B cell (primary cell): ENCODE measurements around the gene RING1. TPM values are rescaled to one million over a fixed set of nuclear protein-coding genes. Genes with fewer than 3 reads are reported as not detected.
A peak's percentile ranks its signal among the peaks of the same experiment; 100 is the strongest.

Experiments
- ATAC-seq: fragments of 200-7000 bp; cut with Tn5 transposase; one replicate; pipeline ENCODE4 v1.10.0; 2021; ENCODE audit warnings: low read depth, mild to moderate bottlenecking, moderate number of reproducible peaks, moderate library complexity
- CTCF ChIA-PET: fragments of 350-600 bp; sonication (Branson Sonifier 250); formaldehyde crosslinking; loops from one replicate; lab custom pipeline; 2021; ENCODE audit warnings: antibody characterized with exemption, inconsistent platforms; lab: Charles Lee
- POLR2A ChIA-PET: fragments of 350-600 bp; sonication (Branson Sonifier 250); formaldehyde crosslinking; loops from one replicate; lab custom pipeline; 2021; ENCODE audit warnings: antibody characterized with exemption; lab: Charles Lee
- DNase-seq: peaks from one replicate; pipeline ENCODE4 v3.0.0; 2013
- H2AFZ ChIP-seq: 2 replicates; pipeline ENCODE4 v1.6.1; 2012; ENCODE audit warnings: mild to moderate bottlenecking, low read depth, low read length; ENCODE audit not compliant: insufficient read depth, poor library complexity, severe bottlenecking
- H3K27ac ChIP-seq, 2 donors: 1 replicate in 1 of 2; 2 replicates in 1 of 2; pipeline ENCODE4 v1.5.1; 2012 to 2013; ENCODE audit warnings: low read length in 2 of 2, mild to moderate bottlenecking in 2 of 2, moderate library complexity in 1 of 2
- H3K27me3 ChIP-seq, 4 experiments: fragments of 200-600 bp in 1 of 4; sonication (generic) in 1 of 4; replicated peaks in 1 of 4; 1 replicate in 2 of 4; 2 replicates in 2 of 4; pipeline versions ENCODE4 v1.6.1 to v1.7.0; 2013 to 2016; ENCODE audit warnings: low read length in 3 of 4, mild to moderate bottlenecking in 2 of 4, mixed read lengths in 1 of 4, moderate library complexity in 1 of 4; ENCODE audit not compliant: insufficient read depth in 4 of 4, control insufficient read depth in 3 of 4; ENCODE audit errors: control extremely low read depth in 1 of 4
- H3K36me3 ChIP-seq, 2 experiments: replicated peaks in 1 of 2; 1 replicate in 1 of 2; 2 replicates in 1 of 2; pipeline versions ENCODE4 v1.6.1 to v1.7.1; 2013; ENCODE audit warnings: low read length in 1 of 2; ENCODE audit not compliant: insufficient read depth in 2 of 2, control insufficient read depth in 1 of 2; ENCODE audit errors: control extremely low read depth in 1 of 2, extremely low read depth in 1 of 2
- H3K4me1 ChIP-seq, 2 donors: fragments of 200-600 bp in 1 of 2; sonication (generic) in 1 of 2; 1 replicate in 1 of 2; 2 replicates in 1 of 2; pipeline versions ENCODE4 v1.5.1 to v1.6.1; 2013 to 2017; ENCODE audit warnings: low read length in 2 of 2; ENCODE audit not compliant: control insufficient read depth in 2 of 2, insufficient read depth in 2 of 2
- H3K4me2 ChIP-seq: replicated peaks from 2 replicates; pipeline ENCODE3; 2012; ENCODE audit warnings: mild to moderate bottlenecking, low read depth, low read length; ENCODE audit not compliant: poor library complexity, severe bottlenecking
- H3K4me3 ChIP-seq, 5 experiments: fragments of 200-600 bp in 1 of 5; sonication (generic) in 1 of 5; 1 replicate in 3 of 5; 2 replicates in 2 of 5; pipeline versions ENCODE4 v1.5.1 to v1.7.0; 2011 to 2016; ENCODE audit warnings: low read length in 4 of 5, mild to moderate bottlenecking in 4 of 5, low read depth in 2 of 5, control low read depth in 1 of 5, moderate library complexity in 1 of 5; ENCODE audit not compliant: insufficient read depth in 1 of 5; ENCODE audit errors: control extremely low read depth in 1 of 5, extremely low read depth in 1 of 5
- H3K79me2 ChIP-seq: fragments of 200-600 bp; sonication (generic); one replicate; pipeline ENCODE4 v1.6.0; 2016; ENCODE audit warnings: low read length; ENCODE audit not compliant: control insufficient read depth, insufficient read depth
- H3K9ac ChIP-seq: fragments of 200-600 bp; sonication (generic); 2 replicates; pipeline ENCODE4 v1.6.1; 2017; ENCODE audit warnings: mild to moderate bottlenecking, low read length, moderate library complexity
- H3K9me3 ChIP-seq, 3 donors: one replicate each; pipeline versions ENCODE4 v1.6.1 to v1.7.1; 2013; ENCODE audit warnings: low read length in 2 of 3; ENCODE audit not compliant: control insufficient read depth in 2 of 3, insufficient read depth in 1 of 3; ENCODE audit errors: control extremely low read depth in 1 of 3
- H4K20me1 ChIP-seq: 2 replicates; pipeline ENCODE4 v1.6.0; 2012; ENCODE audit warnings: mild to moderate bottlenecking, low read length; ENCODE audit not compliant: insufficient read depth, control insufficient read depth, poor library complexity, severe bottlenecking
- H3K27ac Mint-ChIP-seq: one replicate; pipeline ENCODE4 v1.8.0; 2021; ENCODE audit warnings: mixed read lengths
- H3K27me3 Mint-ChIP-seq: one replicate; pipeline ENCODE4 v1.8.0; 2021; ENCODE audit warnings: mixed read lengths
- H3K4me1 Mint-ChIP-seq: one replicate; pipeline ENCODE4 v1.8.0; 2021; ENCODE audit warnings: mixed read lengths
- H3K4me3 Mint-ChIP-seq: one replicate; pipeline ENCODE4 v1.8.0; 2021; ENCODE audit warnings: mixed read lengths
- H3K9me3 Mint-ChIP-seq: one replicate; pipeline ENCODE4 v1.8.0; 2022; ENCODE audit warnings: mixed read lengths; ENCODE audit not compliant: insufficient read depth
- CTCF ChIP-seq: fragments of 200-600 bp; IDR thresholded peaks from one replicate; pipeline ENCODE4 v1.8.0; 2022; ENCODE audit warnings: antibody characterized with exemption, mild to moderate bottlenecking
- EZH2 ChIP-seq: IDR thresholded peaks from 2 replicates; pipeline ENCODE4 v1.6.1; 2012; ENCODE audit warnings: borderline replicate concordance, low read depth, mild to moderate bottlenecking, moderate library complexity, low read length; ENCODE audit not compliant: insufficient read depth, poor library complexity, severe bottlenecking
- WGBS: methylation state at CpG from one replicate; pipeline ENCODE4 v1.1.5; 2013; ENCODE audit warnings: missing lambda C conversion rate; ENCODE audit not compliant: insufficient coverage; 5-methylcytosine and 5-hydroxymethylcytosine counted together
- intact Hi-C: fragments of 100-400 bp; cut with micrococcal nuclease; formaldehyde crosslinking; loops from one replicate; pipeline ENCODE4 v1.10.0; 2022
- polyA plus RNA-seq: library from polyadenylated mRNA; depleted of rRNA; stranded (reverse); fragments of >200 nt; gene quantifications from 2 replicates; pipeline ENCODE4 v1.2.3, GENCODE V29; 2012
- total RNA-seq, 2 donors: library from RNA; stranded (reverse); fragments of 120-200 nt in 1 of 2; gene quantifications; 1 replicate in 1 of 2; 2 replicates in 1 of 2; pipeline versions ENCODE4 v1.2.3 to v1.2.4, GENCODE V29; 2013 to 2022

The RING1 gene
- total and polyA plus RNA-seq, 2 donors (not counting 1 experiment from before 2014, with no cell fraction given), result 37.1 to 44.2 TPM

- H3K4me3 ChIP-seq, result peak overlapping the region in 2 of 5 experiments; percentile 83 to 92
- no peaks in the 10 kb centered on the region for H3K27me3 ChIP-seq
- DNase-seq, result no peak
- H4K20me1 ChIP-seq, result peaks cover 25% of the 10 kb centered on the region
- Mint-ChIP-seq H3K27me3 (no peaks in the 10 kb centered on the region), H3K27ac (peak overlapping the region; percentile 90), H3K9me3 (no peaks in the 10 kb centered on the region), H3K4me3 (peak overlapping the region; percentile 99), H3K4me1 (peaks cover 61% of the 10 kb centered on the region)
- WGBS, result 100% methylated on average over 1 of the region's 3 CpGs
- no peak overlapping the region for H2AFZ ChIP-seq
- H3K36me3 ChIP-seq, result peaks cover 0 to 57% of the 10 kb centered on the region in 2 experiments
- no peak for ATAC-seq
- intact Hi-C loops, result no loop called here
- POLR2A ChIA-PET, result interaction anchor here (0.6 to 1.3 kb wide), 6 partner anchors 10 to 165 kb away, joined by 3 to 12 read pairs (median 6); partner anchors contain the start of genes RGL2 and RING1
- H3K9ac ChIP-seq, result peak overlapping the region; percentile 75
- CTCF ChIA-PET, result interaction anchor here (0.7 kb wide), 1 partner anchor 207 kb away, joined by 3 read pairs; no protein-coding TSS in a partner anchor
- peak overlapping the region; percentile 78 for H3K4me2 ChIP-seq
- peak overlapping the region in 1 of 2 donors; percentile 93 for H3K27ac ChIP-seq
- peaks cover 52% of the 10 kb centered on the region for H3K79me2 ChIP-seq
- H3K4me1 ChIP-seq, result peaks cover 23 to 44% of the 10 kb centered on the region in 2 donors
- H3K9me3 ChIP-seq, result no peaks in the 10 kb centered on the region
- no peak for TF ChIP-seq CTCF
- no peak for TF ChIP-seq EZH2
Measured at GRCh38 chr6:33198853-33199436, 9.4 kb upstream of the RING1 start.
